ENCODE results near the gene MMRN1. TPM values are rescaled to one million over a fixed set of nuclear protein-coding genes. Genes with fewer than 3 reads are reported as not detected.
A peak's percentile ranks its signal among the peaks of the same experiment; 100 is the strongest.
"Not testable (repeated sequence)": the region's sequence is repeated elsewhere in the genome, so short reads cannot be mapped to it uniquely, and the experiment has no call there.

Gene MMRN1
- total and polyA plus RNA-seq, 9 donors: 2.9 to 40.4 (median 30.8) TPM

GRCh38 chr4:89901808-89902431 is 7.3 kb downstream of the MMRN1 start:
- not testable (repeated sequence) for H3K27me3 ChIP-seq

GRCh38 chr4:89904524-89904923 is 9.9 kb downstream of the MMRN1 start:
- 62 to 73% (median 66%) methylated on average over 3 of the region's 3 CpGs for WGBS, 3 donors
- Histone ChIP-seq H3K27ac (no peak overlapping the region), H3K4me3 (no peak overlapping the region), H3K4me1 (ENCODE audit: insufficient read depth) (no peaks in the 10 kb centered on the region), H3K9me3 (no peaks in the 10 kb centered on the region), H3K36me3 (no peaks in the 10 kb centered on the region), H3K27me3 (no peaks in the 10 kb centered on the region)
- intact Hi-C loops (cut with DNase I): no loop called here
- DNase-seq: no peak
- TF ChIP-seq CTCF (IDR thresholded peaks at IDR 0.05): no peak

More at GRCh38 chr4:89901808-89902431, 7.3 kb downstream of the MMRN1 start:
- H3K4me3 ChIP-seq; H3K9me3 ChIP-seq; H3K27ac ChIP-seq; H3K36me3 ChIP-seq; intact Hi-C loops (cut with DNase I); H3K4me1 ChIP-seq (ENCODE audit: insufficient read depth): not testable (repeated sequence)
- 1 to 17% (median 14%) methylated on average over 6 to 7 of the region's 7 CpGs for WGBS, 3 donors
- peak in 2 of 3 donors; percentile 14 to 33 for TF ChIP-seq CTCF (IDR thresholded peaks at IDR 0.05)
- DNase-seq: peak; percentile 18 to 52 (median 35)

- TF ChIP-seq CTCF (IDR thresholded peaks at IDR 0.05): no peak
- no peak for TF ChIP-seq EP300 (IDR thresholded peaks at IDR 0.05)
- TF ChIP-seq POLR2A (IDR thresholded peaks at IDR 0.05): no peak
- Histone ChIP-seq H3K9me3 (no peaks in the 10 kb centered on the region), H3K36me3 (no peaks in the 10 kb centered on the region), H3K4me1 (ENCODE audit: insufficient read depth) (no peaks in the 10 kb centered on the region), H3K27me3 (no peaks in the 10 kb centered on the region), H3K4me3 (no peak overlapping the region), H3K27ac (no peak overlapping the region)
- intact Hi-C loops (cut with DNase I): no loop called here
- no peak for DNase-seq
Observed at GRCh38 chr4:89906316-89906715, 11.7 kb downstream of the MMRN1 start.

GRCh38 chr4:89906777-89907521 is 12.3 kb downstream of the MMRN1 start:
- intact Hi-C loops (cut with DNase I): no loop called here
- WGBS, 3 donors: 42 to 69% (median 66%) methylated on average over 1 of the region's 1 CpG

More at GRCh38 chr4:89906777-89907521, 12.3 kb downstream of the MMRN1 start:
- Histone ChIP-seq H3K27ac (no peak overlapping the region), H3K36me3 (no peaks in the 10 kb centered on the region), H3K4me3 (no peak overlapping the region), H3K9me3 (no peaks in the 10 kb centered on the region), H3K4me1 (ENCODE audit: insufficient read depth) (no peaks in the 10 kb centered on the region), H3K27me3 (no peaks in the 10 kb centered on the region)
- TF ChIP-seq POLR2A (IDR thresholded peaks at IDR 0.05) (no peak), EP300 (IDR thresholded peaks at IDR 0.05) (no peak), CTCF (IDR thresholded peaks at IDR 0.05) (no peak)
- DNase-seq: no peak

All from ovary (tissue), 9 donors.